CD14-positive monocyte (primary cell): ENCODE data around the gene SLCO1B1. TPM values are rescaled to one million over a fixed set of nuclear protein-coding genes. Genes with fewer than 3 reads are reported as not detected.

Experiments
- DNase-seq, 3 donors: peaks; one replicate each; pipeline ENCODE4 v3.0.0-alpha.2; 2011 to 2022
- H2AFZ ChIP-seq: 2 replicates; pipeline ENCODE4 v1.6.0; 2012; ENCODE audit warnings: mild to moderate bottlenecking, low read depth, low read length, inconsistent platforms; ENCODE audit not compliant: insufficient read depth, poor library complexity, severe bottlenecking
- H3K27ac ChIP-seq, 2 donors: 1 replicate in 1 of 2; 2 replicates in 1 of 2; pipeline ENCODE4 v1.5.1; 2012 to 2013; ENCODE audit warnings: low read length in 2 of 2, control low read depth in 1 of 2, inconsistent platforms in 1 of 2, low read depth in 1 of 2, mild to moderate bottlenecking in 1 of 2
- H3K27me3 ChIP-seq, 2 donors: one replicate each; pipeline versions ENCODE4 v1.6.0 to v1.6.1; 2011 to 2013; ENCODE audit warnings: low read length in 2 of 2; ENCODE audit not compliant: control insufficient read depth in 2 of 2, insufficient read depth in 2 of 2
- H3K36me3 ChIP-seq, 2 donors: replicated peaks in 1 of 2; 1 replicate in 1 of 2; 2 replicates in 1 of 2; pipeline versions ENCODE4 v1.5.1 to v1.6.1; 2012 to 2013; ENCODE audit warnings: low read length in 2 of 2, control low read depth in 1 of 2, inconsistent platforms in 1 of 2, mild to moderate bottlenecking in 1 of 2; ENCODE audit not compliant: insufficient read depth in 2 of 2, control insufficient read depth in 1 of 2
- H3K4me1 ChIP-seq, 2 donors: 1 replicate in 1 of 2; 2 replicates in 1 of 2; pipeline versions ENCODE4 v1.5.1 to v1.6.1; 2012 to 2013; ENCODE audit warnings: low read length in 2 of 2, control low read depth in 1 of 2, inconsistent platforms in 1 of 2, mild to moderate bottlenecking in 1 of 2, moderate library complexity in 1 of 2; ENCODE audit not compliant: insufficient read depth in 2 of 2, control insufficient read depth in 1 of 2
- H3K4me2 ChIP-seq: replicated peaks from 2 replicates; pipeline ENCODE3; 2012; ENCODE audit warnings: low read length, moderate library complexity, mild to moderate bottlenecking; ENCODE audit not compliant: poor library complexity, severe bottlenecking; ENCODE audit errors: extremely low read depth
- H3K4me3 ChIP-seq, 3 experiments: fragments of 200-600 bp in 1 of 3; sonication (generic) in 1 of 3; replicated peaks in 1 of 3; 1 replicate in 2 of 3; 2 replicates in 1 of 3; pipeline ENCODE4 v1.5.1; 2011 to 2013; ENCODE audit warnings: low read length in 3 of 3, mild to moderate bottlenecking in 3 of 3, control low read depth in 2 of 3, low read depth in 2 of 3, inconsistent platforms in 1 of 3, moderate library complexity in 1 of 3
- H3K79me2 ChIP-seq: 2 replicates; pipeline ENCODE4 v1.6.0; 2012; ENCODE audit warnings: mild to moderate bottlenecking, control low read depth, inconsistent platforms, low read length, moderate library complexity; ENCODE audit not compliant: insufficient read depth
- H3K9ac ChIP-seq: 2 replicates; pipeline ENCODE4 v1.6.0; 2017; ENCODE audit warnings: low read length, mild to moderate bottlenecking; ENCODE audit not compliant: insufficient read depth, poor library complexity, severe bottlenecking
- H3K9me3 ChIP-seq, 2 donors: replicated peaks in 1 of 2; 1 replicate in 1 of 2; 2 replicates in 1 of 2; pipeline versions ENCODE4 v1.5.1 to v1.6.1; 2012 to 2013; ENCODE audit warnings: low read length in 2 of 2, control low read depth in 1 of 2; ENCODE audit not compliant: control insufficient read depth in 1 of 2, insufficient read depth in 1 of 2
- H4K20me1 ChIP-seq: 2 replicates; pipeline ENCODE4 v1.6.0; 2012; ENCODE audit warnings: mild to moderate bottlenecking, low read length, control low read depth, moderate library complexity; ENCODE audit not compliant: insufficient read depth
- H3K27ac Mint-ChIP-seq, 7 donors: one replicate each; pipeline ENCODE4 v1.8.0; 2020; ENCODE audit warnings: mild to moderate bottlenecking in 7 of 7, mixed read lengths in 7 of 7, moderate library complexity in 6 of 7, inconsistent platforms in 2 of 7
- H3K27me3 Mint-ChIP-seq, 3 donors: one replicate each; pipeline ENCODE4 v1.8.0; 2021 to 2022; ENCODE audit warnings: low read depth in 3 of 3, mild to moderate bottlenecking in 3 of 3, mixed read lengths in 3 of 3, moderate library complexity in 3 of 3, inconsistent platforms in 1 of 3
- H3K36me3 Mint-ChIP-seq, 2 donors: one replicate each; pipeline ENCODE4 v1.8.0; 2020; ENCODE audit warnings: mixed read lengths in 2 of 2, inconsistent platforms in 1 of 2, mild to moderate bottlenecking in 1 of 2
- H3K4me1 Mint-ChIP-seq: one replicate; pipeline ENCODE4 v1.8.0; 2020; ENCODE audit warnings: mild to moderate bottlenecking, mixed read lengths
- H3K4me3 Mint-ChIP-seq, 2 donors: one replicate each; pipeline ENCODE4 v1.8.0; 2020; ENCODE audit warnings: mild to moderate bottlenecking in 2 of 2, mixed read lengths in 2 of 2, moderate library complexity in 1 of 2
- H3K9me3 Mint-ChIP-seq, 7 donors: one replicate each; pipeline ENCODE4 v1.8.0; 2020 to 2022; ENCODE audit warnings: mixed read lengths in 7 of 7, mild to moderate bottlenecking in 6 of 7, moderate library complexity in 6 of 7, inconsistent platforms in 2 of 7
- CTCF ChIP-seq: fragments of 200-600 bp; IDR thresholded peaks from one replicate; pipeline ENCODE4 v1.8.0; 2022; ENCODE audit warnings: antibody characterized with exemption, mild to moderate bottlenecking
- WGBS: methylation state at CpG from one replicate; pipeline ENCODE4 v1.1.5; 2013; ENCODE audit warnings: missing lambda C conversion rate; ENCODE audit not compliant: insufficient coverage; 5-methylcytosine and 5-hydroxymethylcytosine counted together
- intact Hi-C, 2 donors: fragments of 100-400 bp; cut with micrococcal nuclease; formaldehyde crosslinking; loops; one replicate each; pipeline versions ENCODE4 v1.15.0 to v1.15.1; 2023
- polyA plus RNA-seq, 3 donors: library from polyadenylated mRNA; depleted of rRNA in 1 of 3; unstranded in 2 of 3; stranded (reverse) in 1 of 3; fragments of 300-500 nt in 2 of 3; fragments of >200 nt in 1 of 3; fragmentation: Illumina TruSeq in 2 of 3; gene quantifications; 1 replicate in 2 of 3; 2 replicates in 1 of 3; pipeline ENCODE4 v1.2.3, GENCODE V29; 2012 to 2021

Gene SLCO1B1
- polyA plus RNA-seq, 3 donors = not detected

GRCh38 chr12:21239866-21240265 is 108.9 kb downstream of the SLCO1B1 start:
- intact Hi-C loops = no loop called here
- H3K27ac Mint-ChIP-seq = no peak overlapping the region
- no peaks in the 10 kb centered on the region for H3K36me3 ChIP-seq
- H3K9me3 ChIP-seq = peaks cover 0 to 6% of the 10 kb centered on the region in 2 donors
- no peak overlapping the region for H3K4me3 Mint-ChIP-seq
- H3K4me1 Mint-ChIP-seq = no peaks in the 10 kb centered on the region
- H2AFZ ChIP-seq = no peak overlapping the region
- no peaks in the 10 kb centered on the region for H4K20me1 ChIP-seq
- no CpG with 5 or more reads among the region's 4 CpGs for WGBS
- no peak overlapping the region for H3K4me3 ChIP-seq
- H3K9me3 Mint-ChIP-seq = peaks cover 0 to 3% (median 0%) of the 10 kb centered on the region in 7 donors
- H3K27me3 Mint-ChIP-seq = peaks cover 2 to 5% (median 4%) of the 10 kb centered on the region in 3 donors
- TF ChIP-seq CTCF = no peak
- H3K27ac ChIP-seq = no peak overlapping the region
- no peaks in the 10 kb centered on the region for H3K27me3 ChIP-seq
- H3K4me2 ChIP-seq = no peak overlapping the region
- no peak overlapping the region for H3K9ac ChIP-seq
- no peaks in the 10 kb centered on the region for H3K79me2 ChIP-seq
- H3K4me1 ChIP-seq = no peaks in the 10 kb centered on the region
- no peak for DNase-seq
- no peaks in the 10 kb centered on the region for H3K36me3 Mint-ChIP-seq

DNA sequence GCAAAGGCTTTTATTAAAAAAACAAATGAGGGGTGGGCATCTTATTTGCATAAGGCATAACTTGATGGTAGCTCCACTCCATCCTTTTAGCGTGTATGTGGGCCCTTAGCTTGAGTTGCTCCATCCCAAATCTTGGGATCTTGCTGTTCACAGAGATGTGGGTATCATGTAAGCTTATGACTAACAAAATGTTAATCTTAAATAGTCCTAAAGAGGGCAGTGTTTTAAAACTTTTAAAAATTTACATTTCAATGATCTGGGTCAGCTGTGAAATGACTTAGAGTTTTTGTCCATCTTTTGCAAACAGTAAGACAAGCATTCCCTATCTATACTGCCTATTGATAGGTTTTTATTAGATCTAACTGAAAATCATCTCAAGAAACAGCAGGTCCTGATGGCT is 117.7 kb downstream of the SLCO1B1 start:
- Histone ChIP-seq H3K4me2 (no peak overlapping the region), H3K4me3 (no peak overlapping the region), H2AFZ (no peak overlapping the region), H4K20me1 (no peaks in the 10 kb centered on the region), H3K27ac (no peak overlapping the region), H3K4me1 (no peaks in the 10 kb centered on the region), H3K9ac (no peak overlapping the region), H3K79me2 (no peaks in the 10 kb centered on the region), H3K27me3 (no peaks in the 10 kb centered on the region), H3K36me3 (no peaks in the 10 kb centered on the region), H3K9me3 (no peaks in the 10 kb centered on the region)
- intact Hi-C loops = no loop called here
- Mint-ChIP-seq H3K27ac (no peak overlapping the region), H3K4me3 (no peak overlapping the region), H3K4me1 (peaks cover 3% of the 10 kb centered on the region), H3K36me3 (no peaks in the 10 kb centered on the region), H3K27me3 (peaks cover 2 to 3% (median 3%) of the 10 kb centered on the region in 3 donors), H3K9me3 (peaks cover 0 to 2% (median 0%) of the 10 kb centered on the region in 7 donors)
- DNase-seq = no peak
- TF ChIP-seq CTCF = no peak
- no CpG with 5 or more reads among the region's 1 CpG for WGBS
